H1 (cell line): ENCODE results near the gene ZSWIM7.

ENCODE experiments used
- ATF3 ChIP-seq: IDR thresholded peaks from 2 replicates; pipeline ENCODE4 v1.6.1; 2011; ENCODE audit warnings: low read depth, mild to moderate bottlenecking, low read length; ENCODE audit not compliant: insufficient read depth
- CBX8 ChIP-seq: fragments of 300-800, 300-1000 bp; sonication (generic); IDR thresholded peaks from 2 replicates; pipeline ENCODE4 v1.7.1; 2016; ENCODE audit warnings: low read depth, low read length, borderline replicate concordance
- CTCF ChIP-seq, 3 experiments: IDR thresholded peaks; 1 replicate in 2 of 3; 2 replicates in 1 of 3; pipeline versions ENCODE4 v1.5.1 to v1.6.1; 2011; ENCODE audit warnings: low read length in 3 of 3, mild to moderate bottlenecking in 3 of 3, inconsistent platforms in 2 of 3, low read depth in 1 of 3, moderate library complexity in 1 of 3; ENCODE audit not compliant: insufficient read depth in 1 of 3; ENCODE audit errors: control extremely low read depth in 1 of 3
- EP300 ChIP-seq, 2 experiments: IDR thresholded peaks; 1 replicate in 1 of 2; 2 replicates in 1 of 2; pipeline ENCODE4 v1.6.1; 2011 to 2012; ENCODE audit warnings: low read depth in 2 of 2, low read length in 2 of 2, mild to moderate bottlenecking in 2 of 2, borderline replicate concordance in 1 of 2, inconsistent platforms in 1 of 2, moderate library complexity in 1 of 2
- GABPA ChIP-seq: IDR thresholded peaks from 2 replicates; pipeline ENCODE4 v1.6.1; 2011; ENCODE audit warnings: mild to moderate bottlenecking, low read length, moderate library complexity, borderline replicate concordance; ENCODE audit not compliant: insufficient read depth
- KDM4A ChIP-seq: IDR thresholded peaks from one replicate; pipeline ENCODE4 v1.7.1; 2012; ENCODE audit warnings: low read depth, mild to moderate bottlenecking, moderate library complexity, low read length, inconsistent platforms; ENCODE audit not compliant: severe bottlenecking
- PHF8 ChIP-seq: fragments of 200-600 bp; sonication (generic); conservative IDR thresholded peaks from 2 replicates; pipeline ENCODE4 v1.7.1; 2012; ENCODE audit warnings: low read depth, mild to moderate bottlenecking, inconsistent platforms, low read length, moderate library complexity
- POLR2A ChIP-seq, 2 experiments: IDR thresholded peaks; 1 replicate in 1 of 2; 2 replicates in 1 of 2; pipeline ENCODE4 v1.6.1; 2011; ENCODE audit warnings: low read depth in 2 of 2, low read length in 2 of 2, mild to moderate bottlenecking in 2 of 2; ENCODE audit errors: control extremely low read depth in 1 of 2
- RAD21 ChIP-seq, 2 experiments: IDR thresholded peaks in 1 of 2; conservative IDR thresholded peaks in 1 of 2; 2 replicates each; pipeline ENCODE4 v1.6.1; 2011; ENCODE audit warnings: low read depth in 2 of 2, low read length in 2 of 2, improper control_type of control experiment in 1 of 2, inconsistent platforms in 1 of 2, mild to moderate bottlenecking in 1 of 2, moderate library complexity in 1 of 2
- RXRA ChIP-seq: IDR thresholded peaks from 2 replicates; pipeline ENCODE4 v1.6.1; 2011; ENCODE audit warnings: low read depth, mild to moderate bottlenecking, low read length, moderate library complexity; ENCODE audit not compliant: insufficient read depth
- SIN3A ChIP-seq, 2 experiments: IDR thresholded peaks in 1 of 2; conservative IDR thresholded peaks in 1 of 2; 2 replicates each; pipeline ENCODE4 v1.6.1; 2011 to 2012; ENCODE audit warnings: low read length in 2 of 2, improper control_type of control experiment in 1 of 2, low read depth in 1 of 2, mild to moderate bottlenecking in 1 of 2
- SP1 ChIP-seq: IDR thresholded peaks from 2 replicates; pipeline ENCODE4 v1.6.1; 2011; ENCODE audit warnings: low read depth, low read length
- USF2 ChIP-seq: IDR thresholded peaks from 2 replicates; pipeline ENCODE4 v1.6.1; 2011; ENCODE audit warnings: low read length, improper control_type of control experiment
- ZNF274 ChIP-seq: IDR thresholded peaks from 2 replicates; pipeline ENCODE4 v1.7.0; 2012; ENCODE audit warnings: low read length, borderline replicate concordance; ENCODE audit errors: extremely low read depth

- TF ChIP-seq CTCF (IDR thresholded peaks at IDR 0.05; ENCODE audit: control extremely low read depth in 1 of 3, insufficient read depth in 1 of 3, low read depth in 1 of 3, low read length in 3 of 3) (no peak), GABPA (no peak), SP1 (no peak), EP300 (IDR thresholded peaks at IDR 0.05; ENCODE audit: borderline replicate concordance in 1 of 2, low read depth in 2 of 2, low read length in 2 of 2) (no peak), RXRA (no peak), PHF8 (no peak), KDM4A (no peak), POLR2A (IDR thresholded peaks at IDR 0.05; ENCODE audit: control extremely low read depth in 1 of 2, low read depth in 2 of 2, low read length in 2 of 2) (no peak), RAD21 (IDR thresholded peaks at IDR 0.05 in 1 of 2, conservative IDR thresholded peaks at IDR 0.05 in 1 of 2; ENCODE audit: low read depth in 2 of 2, low read length in 2 of 2) (no peak), USF2 (no peak), CBX8 (no peak), SIN3A (conservative IDR thresholded peaks at IDR 0.05 in 1 of 2, IDR thresholded peaks at IDR 0.05 in 1 of 2; ENCODE audit: low read depth in 1 of 2, low read length in 2 of 2) (no peak), ZNF274 (no peak), ATF3 (no peak)
These were observed 24.4 kb upstream of the ZSWIM7 start for GRCh38 chr17:16023881-16024280.
